GM12875 (cell line): ENCODE data around the gene NFATC1.

Experiments
- H3K4me3 ChIP-seq: one replicate; pipeline ENCODE4 v1.5.1; 2011; ENCODE audit warnings: low read depth, low read length, control low read depth
- CTCF ChIP-seq: IDR thresholded peaks from 2 replicates; pipeline ENCODE4 v1.5.1; 2011; ENCODE audit warnings: low read depth, mild to moderate bottlenecking, control low read depth, inconsistent platforms, low read length, moderate library complexity, borderline replicate concordance; ENCODE audit not compliant: insufficient read depth

NFATC1 gene

GRCh38 chr18:79531926-79532312 lies 136.2 kb downstream of the NFATC1 start:
- H3K4me3 ChIP-seq = no peak overlapping the region
- TF ChIP-seq CTCF = no peak

GRCh38 chr18:79532313-79533007 lies 136.7 kb downstream of the NFATC1 start:
- no peak for TF ChIP-seq CTCF

GRCh38 chr18:79533146-79533545 lies 137.4 kb downstream of the NFATC1 start:
- no peak overlapping the region for H3K4me3 ChIP-seq
- no peak for TF ChIP-seq CTCF

More at GRCh38 chr18:79532313-79533007, 136.7 kb downstream of the NFATC1 start:
- no peak overlapping the region for H3K4me3 ChIP-seq

- no peak overlapping the region for H3K4me3 ChIP-seq
- TF ChIP-seq CTCF = no peak
These were observed 137.9 kb downstream of the NFATC1 start for GRCh38 chr18:79533591-79533990.

- TF ChIP-seq CTCF = no peak
- H3K4me3 ChIP-seq = no peak overlapping the region
These were observed 138.6 kb downstream of the NFATC1 start for GRCh38 chr18:79534356-79534755.

GRCh38 chr18:79537758-79538157 lies 142.0 kb downstream of the NFATC1 start:
- H3K4me3 ChIP-seq = no peak overlapping the region
- TF ChIP-seq CTCF = no peak

- TF ChIP-seq CTCF = no peak
- no peak overlapping the region for H3K4me3 ChIP-seq
These were observed 142.9 kb downstream of the NFATC1 start for GRCh38 chr18:79538635-79539034.
